GM10266 (cell line): ENCODE measurements around the gene STAB1.

Experiments
- DNase-seq: peaks from one replicate; pipeline ENCODE4 v3.0.0; 2012; ENCODE audit errors: extremely low spot score
- CTCF ChIP-seq: IDR thresholded peaks from 2 replicates; pipeline ENCODE4 v1.5.1; 2012; ENCODE audit warnings: mild to moderate bottlenecking, low read depth; ENCODE audit not compliant: control insufficient read depth, insufficient read depth; ENCODE audit errors: missing control alignments

STAB1 gene

GRCh38 chr3:52468336-52468735, 26.8 kb upstream of the STAB1 start:
- no peak for DNase-seq
- TF ChIP-seq CTCF, result no peak

- no peak for DNase-seq
- TF ChIP-seq CTCF, result no peak
Measured at GRCh38 chr3:52469001-52469400, 26.1 kb upstream of the STAB1 start.

- no peak for DNase-seq
Measured at GRCh38 chr3:52470920-52471319, 24.2 kb upstream of the STAB1 start.

GRCh38 chr3:52471371-52472238, 23.5 kb upstream of the STAB1 start:
- TF ChIP-seq CTCF, result peak; percentile 71
- DNase-seq, result peak; percentile 68

More at GRCh38 chr3:52470920-52471319, 24.2 kb upstream of the STAB1 start:
- TF ChIP-seq CTCF, result no peak

- no peak for TF ChIP-seq CTCF
- no peak for DNase-seq
Measured at GRCh38 chr3:52472239-52473000, 22.7 kb upstream of the STAB1 start.

- TF ChIP-seq CTCF, result no peak
- DNase-seq, result no peak
Measured at GRCh38 chr3:52473026-52473425, 22.1 kb upstream of the STAB1 start.
